HG02798 (cell line): ENCODE data around the gene APOL1.
"Not testable (repeated sequence)": the region's sequence is repeated elsewhere in the genome, so short reads cannot be mapped to it uniquely, and the experiment has no call there.

Experiments used
- ATAC-seq: cut with Tn5 transposase; IDR thresholded peaks from one replicate; pipeline ENCODE4 v1.9.1; 2021; ENCODE audit warnings: mild to moderate bottlenecking; ENCODE audit not compliant: unreplicated experiment, poor library complexity

The APOL1 gene

DNA sequence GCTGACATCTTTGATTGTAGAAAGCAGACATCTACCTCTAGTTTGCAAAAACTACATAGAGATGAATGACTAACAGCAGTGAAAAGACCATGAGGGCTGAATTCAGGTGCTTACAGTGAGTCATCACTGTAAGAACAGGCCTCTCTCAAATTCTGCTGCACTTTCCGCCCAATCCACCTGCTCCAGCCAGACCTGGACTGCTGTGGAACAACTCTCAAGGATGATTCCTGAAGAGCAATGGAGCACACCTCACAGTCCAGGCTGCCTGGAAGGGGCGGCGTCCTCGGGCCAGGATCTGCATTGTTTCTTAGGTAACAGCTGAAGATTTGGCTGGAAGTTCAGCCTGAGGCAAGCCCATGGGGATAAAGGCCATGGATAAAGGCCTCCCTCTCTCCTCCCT is 28.7 kb upstream of the APOL1 start:
- ATAC-seq, result no peak

DNA sequence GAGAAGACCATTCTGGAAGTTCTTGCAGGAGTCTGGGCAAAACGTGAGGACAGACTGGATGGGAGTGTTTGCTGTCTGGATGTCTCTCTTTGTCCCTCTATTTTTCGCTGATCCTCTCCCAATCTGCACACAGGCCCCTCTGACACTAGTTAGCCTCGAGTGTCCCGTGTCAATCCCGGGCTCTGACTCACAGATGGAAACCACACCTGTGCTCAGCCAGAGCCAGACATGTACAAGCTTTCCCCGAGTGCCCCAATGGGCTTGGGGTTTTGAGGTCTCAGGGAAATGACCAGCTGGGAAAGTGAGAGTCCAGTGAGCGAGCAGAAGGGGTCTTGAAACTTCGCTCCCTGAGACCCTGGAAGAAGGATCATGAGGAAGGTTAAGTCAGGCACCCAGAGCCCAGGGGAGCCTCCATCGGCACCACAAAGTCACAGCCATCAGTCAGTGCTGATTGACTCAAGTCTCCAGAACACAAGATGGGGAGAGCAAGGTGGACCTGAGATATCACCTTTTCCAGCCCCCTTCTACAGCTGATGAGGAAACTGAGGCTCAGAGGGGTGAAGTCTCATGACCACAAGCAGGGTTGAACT is 27.5 kb upstream of the APOL1 start:
- no peak for ATAC-seq

DNA sequence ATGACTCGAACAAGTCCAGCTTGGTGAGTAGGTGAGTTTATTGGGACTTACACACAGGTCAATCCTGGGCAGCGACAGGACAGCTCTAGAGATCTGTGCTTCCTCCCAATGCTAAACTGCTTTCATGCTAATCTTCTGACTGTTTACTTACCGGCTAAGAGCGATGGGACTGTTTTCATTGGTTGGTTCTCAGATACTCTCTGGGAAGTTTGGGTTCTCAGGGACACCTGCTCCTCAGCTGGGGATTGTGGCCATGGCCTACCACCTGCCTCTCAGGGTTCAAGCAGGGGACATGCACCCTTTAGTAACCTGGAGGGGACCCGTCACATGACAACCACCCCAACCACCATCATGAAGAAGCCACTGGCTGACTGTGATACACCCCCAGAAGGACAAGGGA is 26.7 kb upstream of the APOL1 start:
- no peak for ATAC-seq

DNA sequence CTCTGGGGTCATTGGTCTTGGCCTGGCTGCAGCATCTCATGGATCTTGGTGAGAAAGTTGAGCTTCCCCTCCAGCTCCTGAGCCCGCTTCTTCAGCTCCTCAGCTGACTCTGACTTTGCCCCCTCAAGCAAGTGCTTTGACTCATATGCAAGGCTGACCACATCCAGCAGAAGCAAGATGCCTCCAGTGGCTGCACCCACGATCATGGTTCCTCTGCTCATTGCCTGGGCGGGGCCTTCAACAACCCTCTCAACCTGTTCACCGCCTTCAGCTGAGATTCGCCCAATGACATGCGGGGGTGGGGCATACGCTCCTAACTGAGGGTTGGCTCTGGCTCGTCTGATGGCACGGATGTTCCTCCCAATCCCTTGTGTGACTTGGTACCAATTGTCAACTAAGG is 25.5 kb upstream of the APOL1 start:
- no peak for ATAC-seq

DNA sequence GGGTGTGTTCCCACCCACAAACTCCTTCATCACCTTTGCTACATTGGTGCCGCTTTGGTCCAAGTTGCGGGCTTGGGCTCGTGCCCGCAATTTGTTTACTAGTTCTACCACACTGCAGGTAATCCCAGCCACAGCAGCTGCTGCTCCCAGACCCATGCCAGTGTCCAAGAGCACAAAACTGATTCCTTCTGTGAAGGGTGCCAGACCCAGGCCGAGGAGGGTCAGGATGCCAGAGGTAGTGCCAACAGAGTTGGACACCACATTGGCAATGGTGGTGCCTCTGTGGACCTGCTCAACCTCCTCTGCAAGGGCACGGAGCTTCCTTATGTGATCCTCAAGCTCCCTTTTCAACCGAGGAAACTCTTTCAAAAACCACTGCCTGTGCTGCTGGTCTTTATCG is 25.1 kb upstream of the APOL1 start:
- ATAC-seq, result no peak

DNA sequence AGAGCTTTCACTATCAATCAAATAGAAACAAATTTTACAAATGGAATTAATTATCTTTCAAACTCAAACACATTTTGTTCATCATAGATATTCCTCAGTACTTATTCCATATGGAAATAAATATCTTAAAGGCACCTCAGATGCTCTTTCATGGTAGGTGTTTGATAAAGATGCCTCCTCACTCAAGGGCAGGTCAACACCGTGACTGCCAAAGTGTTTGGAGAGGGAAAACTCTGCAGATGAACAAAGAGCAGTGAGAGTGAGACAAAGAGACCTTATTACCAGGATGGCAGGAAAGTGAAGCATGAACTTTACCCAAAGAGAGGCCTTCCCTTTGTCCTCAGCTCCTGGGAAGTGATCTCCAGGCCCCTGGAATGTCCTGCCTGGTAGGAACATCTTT is 24.6 kb upstream of the APOL1 start:
- ATAC-seq, result not testable (repeated sequence)

DNA sequence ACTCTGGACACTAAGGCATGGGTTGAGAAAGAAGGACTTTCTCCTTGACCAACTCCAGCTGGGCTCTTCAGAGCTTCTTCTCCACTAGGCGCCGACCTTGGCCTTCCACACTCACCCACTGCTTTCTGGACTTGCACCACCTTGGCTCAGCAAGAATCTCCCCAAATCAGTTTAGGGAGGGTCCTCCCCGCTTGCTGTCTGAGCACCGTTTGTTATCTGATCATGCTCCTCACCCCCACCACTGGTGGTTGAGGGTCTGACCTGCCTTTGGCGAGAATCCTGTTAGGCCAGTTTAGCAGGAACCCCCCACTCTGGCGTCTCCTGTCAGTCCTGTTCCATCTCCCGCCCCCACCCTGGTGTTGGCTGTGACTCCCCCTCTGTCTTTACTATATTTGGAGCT is 24.0 kb upstream of the APOL1 start:
- ATAC-seq, result no peak

DNA sequence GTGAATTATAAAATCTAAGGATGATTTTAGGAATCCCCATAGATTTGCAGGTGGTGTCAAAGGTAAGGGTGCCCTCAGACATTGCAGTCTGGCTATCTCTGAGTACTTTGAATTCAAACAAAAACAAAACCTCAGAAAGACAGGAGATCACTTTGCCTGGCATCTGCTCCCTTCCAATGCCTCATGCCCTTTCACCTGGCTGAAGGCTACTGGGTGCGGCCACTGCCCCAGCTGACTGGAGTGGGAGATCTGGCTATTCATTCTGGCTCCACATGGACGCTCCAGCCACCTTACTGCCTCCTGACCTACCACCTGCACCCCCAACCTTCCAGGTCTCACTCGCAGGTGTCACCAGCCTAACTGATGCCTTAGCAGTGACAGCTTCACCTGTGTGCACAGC is 23.3 kb upstream of the APOL1 start:
- not testable (repeated sequence) for ATAC-seq

DNA sequence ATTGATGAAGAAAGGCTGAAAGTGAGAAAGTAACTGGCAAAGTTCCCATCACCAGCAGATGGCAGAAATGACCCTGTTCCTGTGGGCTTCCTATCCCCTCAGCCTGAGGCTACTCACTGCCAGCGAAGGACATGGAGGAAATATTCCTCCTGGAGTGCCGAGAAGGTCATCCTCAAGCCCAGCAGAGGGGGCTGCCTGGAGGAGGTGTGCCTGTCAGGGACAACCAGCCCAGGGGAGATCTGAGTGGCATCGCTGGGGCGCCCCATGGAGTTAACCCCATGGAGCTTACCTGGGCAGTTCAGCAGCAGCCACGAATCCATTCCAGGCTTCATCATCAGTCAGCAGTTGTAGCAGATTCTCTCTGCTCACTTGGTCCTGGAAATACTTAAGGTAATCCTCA is 21.9 kb upstream of the APOL1 start:
- ATAC-seq, result not testable (repeated sequence)

DNA sequence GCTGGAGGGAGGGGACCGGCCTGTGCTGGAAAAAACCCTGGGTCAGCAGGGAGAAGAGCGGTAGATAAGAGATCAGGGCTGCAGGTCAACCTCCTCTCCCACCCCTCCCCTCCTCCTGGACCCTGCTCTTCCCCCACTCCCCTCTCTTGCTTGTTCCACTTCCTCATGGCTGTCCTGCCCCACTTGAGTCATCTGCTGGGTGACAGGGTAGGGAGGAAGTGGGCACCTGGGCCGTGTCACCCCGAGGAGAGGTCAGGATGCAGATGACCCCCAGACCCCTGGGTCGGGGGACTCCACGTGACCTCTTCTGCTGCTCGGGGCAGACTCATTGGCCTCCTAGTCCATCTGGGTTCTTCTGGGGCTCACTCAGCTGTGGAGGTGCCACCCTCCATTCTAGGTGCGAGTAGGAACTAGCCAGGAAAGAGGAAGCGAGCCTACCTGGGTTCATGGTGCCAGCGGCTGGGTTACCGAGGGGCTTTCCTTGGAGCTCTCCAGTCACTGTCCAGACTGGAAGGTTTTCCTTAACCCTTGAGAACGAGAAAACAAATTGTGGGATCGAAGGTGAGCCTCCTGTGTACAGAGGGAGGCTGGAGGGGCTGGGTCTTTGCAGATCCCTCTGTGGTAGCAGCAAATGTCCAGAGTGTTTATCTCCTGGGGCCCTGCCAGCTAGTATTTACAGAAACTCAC is 20.1 kb upstream of the APOL1 start:
- no peak for ATAC-seq

DNA sequence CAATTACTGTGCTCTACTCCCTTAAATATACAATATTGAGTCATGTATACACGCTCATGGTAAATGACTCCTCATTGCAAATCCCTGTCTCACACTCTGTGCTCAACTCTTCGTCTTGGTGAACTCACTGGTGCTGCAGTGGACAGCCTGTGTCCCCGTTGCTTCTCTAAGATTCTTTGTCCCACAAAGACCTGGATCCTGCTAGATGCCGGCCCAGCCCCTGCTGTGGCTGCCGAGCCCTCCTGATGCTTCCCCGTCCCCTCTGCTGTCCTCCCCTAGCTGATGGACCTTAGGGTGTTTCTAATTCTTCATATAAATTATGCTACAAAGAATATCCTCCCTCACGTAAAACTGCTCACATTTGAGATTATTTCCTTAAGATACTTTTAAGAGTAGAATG is 19.1 kb upstream of the APOL1 start:
- no peak for ATAC-seq

DNA sequence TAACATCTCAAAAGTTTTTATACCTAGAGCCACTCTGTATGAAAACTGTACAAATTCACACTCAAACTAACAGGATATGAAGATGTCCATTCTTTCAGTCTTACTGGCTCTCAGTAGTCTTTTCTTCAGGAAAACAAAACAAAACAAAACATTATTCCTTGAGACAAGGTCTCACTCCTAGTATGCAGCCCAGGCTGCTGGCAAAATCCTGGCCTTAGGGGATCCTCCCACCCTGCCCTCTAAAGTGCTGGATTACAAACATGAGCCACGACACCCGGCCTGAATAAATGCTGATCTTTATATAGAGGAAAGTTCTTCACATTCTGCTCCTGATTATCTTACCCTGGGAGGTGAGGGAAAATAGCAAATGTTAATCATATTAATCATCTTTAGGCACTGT is 18.7 kb upstream of the APOL1 start:
- ATAC-seq, result no peak

DNA sequence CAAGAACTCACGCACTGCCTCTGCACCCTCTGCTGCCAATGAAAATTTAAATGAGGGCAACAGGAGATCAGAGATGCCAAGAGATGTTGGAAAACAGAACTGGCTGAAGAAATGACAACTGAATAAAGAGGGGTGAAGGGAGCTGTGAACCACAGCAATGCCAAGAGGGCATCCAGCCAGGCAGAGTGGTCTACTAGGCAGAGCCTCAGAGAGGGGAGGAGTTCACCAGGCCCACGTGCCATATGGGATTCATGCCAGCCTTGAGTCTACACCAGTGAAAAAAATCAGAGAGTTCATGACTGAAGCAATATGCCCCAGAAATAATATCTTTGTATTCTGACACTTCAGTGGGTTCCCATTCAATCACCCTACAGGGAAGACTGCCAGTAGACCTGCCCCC is 18.0 kb upstream of the APOL1 start:
- no peak for ATAC-seq

DNA sequence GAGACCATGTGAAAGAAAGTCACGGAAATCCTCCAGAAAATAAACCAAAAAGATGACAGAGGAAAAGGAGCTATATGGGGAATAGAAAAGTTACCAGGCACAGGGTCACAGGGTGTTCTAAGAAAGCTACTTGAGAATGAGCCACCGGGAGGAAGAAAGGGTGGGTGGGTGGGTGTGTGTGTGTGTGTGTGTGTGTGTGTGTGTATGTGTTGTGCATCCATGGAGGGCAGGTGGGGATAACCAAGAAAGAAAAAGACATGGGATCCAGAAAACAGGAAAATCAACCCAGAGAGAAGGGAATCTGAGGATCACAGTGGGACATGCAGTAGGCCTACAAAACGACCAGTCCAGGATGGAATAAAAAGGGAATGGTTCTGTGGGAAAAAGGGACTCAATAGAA is 17.3 kb upstream of the APOL1 start:
- ATAC-seq, result no peak

DNA sequence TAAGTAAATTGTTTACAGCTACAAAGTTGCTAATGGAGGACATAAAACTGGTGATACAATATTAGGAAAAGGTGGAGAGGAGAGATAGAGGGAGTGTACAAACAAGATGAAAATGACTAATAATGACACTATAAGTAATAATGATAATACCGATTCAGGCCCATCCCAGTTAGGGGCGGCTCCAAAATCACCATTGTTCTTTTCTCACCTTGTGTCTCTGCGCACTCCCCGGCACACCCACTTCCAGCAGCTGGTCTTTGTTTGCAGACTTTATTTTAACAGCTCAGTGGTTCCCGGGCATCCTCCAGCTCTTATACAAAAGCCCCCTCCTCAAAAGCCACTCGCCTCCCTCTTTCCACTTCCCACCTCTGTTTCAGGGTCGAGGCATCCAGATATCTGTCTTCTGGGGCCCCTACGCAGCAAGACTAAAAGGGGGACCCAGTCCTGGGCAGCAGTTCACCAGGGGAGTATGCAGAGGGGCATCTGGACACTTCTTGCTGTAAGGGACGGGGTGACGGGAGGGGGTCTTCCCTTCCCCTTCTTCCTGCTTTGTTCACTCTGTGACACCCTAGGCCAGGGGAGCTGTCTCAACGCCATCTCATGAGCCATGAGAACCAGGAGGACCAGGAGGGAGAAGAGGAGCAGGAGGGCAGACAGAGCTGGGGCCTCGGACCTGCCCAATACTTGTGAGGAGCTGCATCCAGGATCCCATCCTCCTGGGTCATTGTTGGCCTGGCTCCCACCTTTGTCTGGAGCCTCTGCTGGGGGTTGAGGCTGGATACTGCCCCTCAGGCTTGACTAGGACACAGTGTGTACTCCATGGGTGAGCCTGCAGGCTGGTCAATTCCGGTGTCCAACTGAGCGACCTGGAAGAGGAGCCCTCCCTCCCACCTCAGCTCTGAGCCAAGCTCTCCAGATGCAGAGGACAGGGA is 16.3 kb upstream of the APOL1 start:
- no peak for ATAC-seq

DNA sequence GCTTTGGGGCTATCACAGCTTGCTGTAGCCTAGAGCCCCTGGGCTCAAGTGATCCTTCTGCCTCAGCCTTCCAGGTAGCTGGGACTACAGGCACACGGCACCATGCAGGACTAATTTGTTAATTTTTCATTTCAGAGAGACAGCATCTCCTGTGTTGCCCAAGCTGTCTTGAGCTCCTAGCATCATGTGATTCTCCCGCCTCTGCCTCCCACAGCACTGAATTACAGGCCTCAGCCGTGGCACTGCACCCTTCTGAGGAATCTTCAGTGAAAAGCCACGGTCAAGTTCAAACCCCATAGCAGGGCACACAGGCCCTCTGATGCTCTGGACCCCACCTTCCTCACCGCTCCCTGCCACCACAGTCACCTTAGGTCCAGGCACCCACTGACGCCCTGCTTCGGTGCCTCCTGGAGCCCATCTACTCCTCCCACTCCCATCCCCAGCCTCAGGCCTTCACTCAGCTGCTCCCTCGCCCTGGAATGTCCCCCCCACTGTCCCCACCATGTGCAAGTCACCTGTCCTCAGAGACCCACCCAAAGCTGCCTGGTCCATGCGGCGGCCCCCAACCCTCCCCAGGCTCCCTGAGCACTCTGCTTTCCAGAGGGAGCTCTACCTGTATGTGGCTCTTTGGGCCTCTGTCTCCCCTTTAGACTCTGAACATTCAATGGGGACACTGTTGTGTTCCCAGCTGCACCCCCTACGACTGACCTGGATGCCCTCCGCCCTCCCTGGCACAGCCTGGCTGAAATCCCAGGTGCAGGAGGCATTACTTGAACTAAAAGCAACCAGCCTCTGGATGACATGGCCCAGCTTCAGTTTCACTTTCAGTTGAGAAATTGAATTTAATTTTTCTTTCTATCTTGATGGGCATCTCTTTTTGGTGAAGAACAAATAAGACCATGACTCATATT is 15.2 kb upstream of the APOL1 start:
- ATAC-seq, result no peak

DNA sequence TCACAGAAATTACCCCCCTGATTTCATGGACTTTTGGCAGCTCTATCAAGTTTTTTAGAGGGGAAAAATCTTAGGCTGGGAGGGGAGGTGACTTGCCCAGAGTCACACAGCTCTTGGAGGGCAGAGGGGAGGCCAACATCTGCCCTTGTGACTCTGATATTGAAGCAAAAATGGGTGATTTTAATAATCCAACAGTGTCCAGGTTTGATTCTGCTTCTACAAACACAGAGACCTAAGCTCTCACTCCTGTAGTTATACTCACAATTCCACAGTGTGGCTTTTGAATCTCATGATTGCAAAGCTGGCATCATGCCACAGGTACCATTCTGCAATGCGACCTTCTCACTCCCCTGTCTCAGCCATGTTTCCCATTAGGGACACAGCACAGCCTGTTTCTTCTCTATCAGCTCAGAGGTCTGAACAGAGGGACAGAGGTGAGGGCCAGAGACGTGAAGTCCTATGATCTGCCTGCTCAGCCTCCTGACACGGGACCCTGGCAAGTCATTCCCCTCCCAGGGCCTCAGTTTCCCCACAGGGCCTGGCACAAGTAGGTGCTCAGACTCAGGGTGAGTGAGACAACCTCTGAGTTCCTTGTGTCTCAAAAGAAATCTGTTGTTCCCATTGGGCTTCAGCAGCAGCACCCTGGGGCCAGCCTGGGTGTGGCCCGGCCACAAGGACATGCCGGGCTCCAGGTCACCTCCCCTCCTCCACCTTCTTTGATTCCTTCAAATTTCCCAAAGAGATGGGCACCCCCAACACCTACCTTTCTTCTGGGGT is 14.4 kb upstream of the APOL1 start:
- ATAC-seq, result no peak

DNA sequence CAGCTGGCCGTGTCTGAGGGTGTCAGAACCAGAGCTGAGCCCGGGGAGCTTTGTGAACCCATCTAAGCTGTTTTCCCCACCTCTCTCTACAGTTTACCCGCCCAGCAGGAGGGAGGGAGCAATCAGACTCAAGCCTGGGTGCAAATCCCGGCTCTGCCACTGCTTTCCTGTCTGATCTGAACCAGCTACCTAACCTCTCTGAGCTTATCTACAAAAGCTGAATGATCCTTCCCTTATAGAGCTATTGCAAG is 13.9 kb upstream of the APOL1 start:
- no peak for ATAC-seq

DNA sequence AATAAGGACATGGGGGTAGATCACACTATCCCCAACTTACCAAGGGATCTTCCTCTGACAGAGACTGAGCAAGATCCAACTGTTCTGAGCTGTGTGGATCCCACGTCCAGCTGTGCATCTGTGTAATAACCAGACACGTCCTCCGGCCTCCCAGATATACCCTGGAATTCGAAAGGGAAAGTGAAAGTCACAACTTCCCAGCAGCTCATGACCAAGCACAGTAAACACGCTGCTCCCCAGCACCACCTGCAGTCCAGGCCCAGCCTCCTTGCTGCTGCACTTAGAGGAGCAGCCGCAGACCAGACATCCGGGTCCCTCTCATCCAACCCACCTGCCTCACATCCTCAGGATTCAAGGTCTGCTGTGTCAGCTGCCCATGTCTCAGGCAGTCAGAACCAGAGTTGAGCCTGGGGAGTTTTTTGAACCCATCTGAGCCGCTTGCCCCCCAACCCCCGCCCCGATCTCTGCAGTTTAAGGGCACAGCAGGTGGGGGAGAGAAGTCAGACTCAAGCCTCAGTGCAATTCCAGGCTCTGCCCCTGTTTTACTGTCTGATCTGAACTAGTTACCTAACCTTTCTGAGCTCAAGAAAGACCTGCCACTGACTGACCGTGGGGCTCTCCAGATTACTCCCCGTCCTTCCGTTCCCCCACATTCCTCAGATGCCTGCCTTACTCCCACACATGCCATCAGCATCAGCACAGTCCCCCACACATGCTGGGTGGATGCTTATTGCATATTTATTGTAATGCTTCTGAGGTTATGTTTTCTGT is 13.3 kb upstream of the APOL1 start, which contains the start of gene APOL2:
TSS of gene APOL2 (minus strand) at position 127 of the 771 bp plus-strand sequence. CDS start 6,365 bp downstream, outside the sequence.
- peak; percentile 88 for ATAC-seq
